GM18951 (cell line): ENCODE results near the gene KLHL42.
"Not testable (repeated sequence)": the region's sequence is repeated elsewhere in the genome, so short reads cannot be mapped to it uniquely, and the experiment has no call there.

Source experiments
- POLR2A ChIP-seq: IDR thresholded peaks from 4 replicates; pipeline ENCODE4 v1.6.1; 2011; ENCODE audit warnings: mild to moderate bottlenecking; ENCODE audit not compliant: insufficient read length, insufficient read depth; ENCODE audit errors: extremely low read depth
- in situ Hi-C: fragments of 300-500 bp; cut with MboI; formaldehyde crosslinking; loops from one replicate; pipeline ENCODE4 v1.12.0; 2022; ENCODE audit warnings: low sequenced_read_pairs, mixed read lengths, inconsistent platforms; ENCODE audit not compliant: unreplicated experiment

Gene KLHL42, protein sequence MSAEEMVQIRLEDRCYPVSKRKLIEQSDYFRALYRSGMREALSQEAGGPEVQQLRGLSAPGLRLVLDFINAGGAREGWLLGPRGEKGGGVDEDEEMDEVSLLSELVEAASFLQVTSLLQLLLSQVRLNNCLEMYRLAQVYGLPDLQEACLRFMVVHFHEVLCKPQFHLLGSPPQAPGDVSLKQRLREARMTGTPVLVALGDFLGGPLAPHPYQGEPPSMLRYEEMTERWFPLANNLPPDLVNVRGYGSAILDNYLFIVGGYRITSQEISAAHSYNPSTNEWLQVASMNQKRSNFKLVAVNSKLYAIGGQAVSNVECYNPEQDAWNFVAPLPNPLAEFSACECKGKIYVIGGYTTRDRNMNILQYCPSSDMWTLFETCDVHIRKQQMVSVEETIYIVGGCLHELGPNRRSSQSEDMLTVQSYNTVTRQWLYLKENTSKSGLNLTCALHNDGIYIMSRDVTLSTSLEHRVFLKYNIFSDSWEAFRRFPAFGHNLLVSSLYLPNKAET

DNA sequence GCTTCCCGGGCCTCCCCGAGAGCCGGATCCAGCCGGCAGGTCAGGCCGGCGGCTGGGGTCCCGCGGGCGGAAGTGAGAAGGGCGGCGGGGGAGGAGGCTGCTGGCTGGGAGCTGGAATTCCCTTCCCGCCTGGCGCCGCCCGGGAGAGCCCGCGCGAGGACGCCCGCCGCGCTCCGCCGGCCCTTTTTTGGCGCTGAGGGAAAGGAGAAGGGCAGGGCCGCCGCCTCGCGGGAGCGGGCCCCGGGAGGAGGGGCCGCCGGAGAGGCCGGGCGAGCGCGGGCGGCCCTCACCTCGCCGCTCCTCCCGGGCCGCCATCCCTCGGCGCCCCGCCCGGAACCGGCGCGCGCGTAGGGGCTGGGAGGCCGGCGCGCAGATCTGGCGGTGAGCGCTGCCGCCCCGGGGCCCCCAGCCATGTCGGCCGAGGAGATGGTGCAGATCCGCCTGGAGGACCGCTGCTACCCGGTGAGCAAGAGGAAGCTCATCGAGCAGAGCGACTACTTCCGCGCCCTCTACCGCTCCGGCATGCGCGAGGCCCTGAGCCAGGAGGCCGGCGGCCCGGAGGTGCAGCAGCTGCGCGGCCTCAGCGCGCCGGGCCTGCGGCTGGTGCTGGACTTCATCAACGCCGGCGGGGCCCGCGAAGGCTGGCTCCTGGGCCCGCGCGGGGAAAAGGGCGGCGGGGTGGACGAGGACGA lies at the start of gene KLHL42, which contains the start of gene MANSC4:
KLHL42 (plus strand) TSS at position 314 of the 692 bp plus-strand sequence; CDS start at position 412, 98 bp downstream.
MANSC4 (minus strand) TSS at position 317 of the 692 bp plus-strand sequence. CDS start 8,960 bp downstream, outside the sequence.
- TF ChIP-seq POLR2A = peak; percentile 62
- in situ Hi-C loops = no loop called here

DNA sequence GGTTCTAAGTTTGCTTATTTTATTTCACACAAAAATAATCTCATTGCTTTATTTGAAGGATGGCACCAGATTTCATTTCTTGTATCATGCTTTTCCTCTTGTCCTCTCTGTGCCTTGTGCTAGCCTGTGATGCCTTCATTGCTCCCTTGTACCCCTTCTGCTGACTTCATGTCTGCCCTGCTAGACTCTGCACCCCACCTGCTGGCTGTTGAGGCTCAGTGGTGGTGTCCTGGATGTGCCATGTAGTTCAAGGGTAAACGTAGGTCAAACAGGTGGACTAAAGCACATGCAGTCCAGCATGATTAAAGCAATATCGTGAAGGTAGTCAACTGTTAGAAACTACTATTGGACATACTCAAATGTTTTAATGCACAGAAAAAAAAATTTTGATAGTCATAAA lies 47.8 kb upstream of the KLHL42 start:
- in situ Hi-C loops = loop anchor here (10.0 kb wide), 1 partner anchor 213 kb away; no protein-coding TSS in a partner anchor
- TF ChIP-seq POLR2A = no peak

DNA sequence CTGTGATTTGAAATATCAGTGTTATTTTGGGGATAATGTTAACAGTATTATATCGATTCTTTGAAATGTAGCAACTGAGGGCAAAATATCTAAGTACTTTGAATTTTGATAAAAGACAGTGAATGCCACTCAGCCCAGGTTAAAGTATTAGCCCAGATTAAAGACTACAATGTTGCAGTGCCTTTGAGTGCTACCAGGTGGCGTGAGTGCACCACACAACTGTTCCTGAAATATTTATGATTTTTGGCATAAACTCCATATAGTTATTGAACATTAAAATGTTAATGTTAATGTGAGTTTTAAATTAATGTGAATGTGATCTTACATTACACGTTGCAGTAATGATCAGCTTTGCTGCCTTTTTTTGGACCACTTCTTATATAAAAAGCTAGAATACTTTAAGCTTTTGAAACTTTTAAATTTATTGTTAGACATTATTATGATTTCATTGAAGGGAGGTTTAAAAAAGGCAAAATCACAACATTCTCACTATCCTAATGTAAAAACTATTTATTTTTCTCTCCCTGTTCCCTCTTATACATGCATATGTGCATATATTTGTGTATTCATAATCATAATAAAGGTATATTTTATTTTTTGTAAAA lies 46.9 kb upstream of the KLHL42 start:
- in situ Hi-C loops = loop anchor here (10.0 kb wide), 1 partner anchor 212 kb away; no protein-coding TSS in a partner anchor
- no peak for TF ChIP-seq POLR2A

DNA sequence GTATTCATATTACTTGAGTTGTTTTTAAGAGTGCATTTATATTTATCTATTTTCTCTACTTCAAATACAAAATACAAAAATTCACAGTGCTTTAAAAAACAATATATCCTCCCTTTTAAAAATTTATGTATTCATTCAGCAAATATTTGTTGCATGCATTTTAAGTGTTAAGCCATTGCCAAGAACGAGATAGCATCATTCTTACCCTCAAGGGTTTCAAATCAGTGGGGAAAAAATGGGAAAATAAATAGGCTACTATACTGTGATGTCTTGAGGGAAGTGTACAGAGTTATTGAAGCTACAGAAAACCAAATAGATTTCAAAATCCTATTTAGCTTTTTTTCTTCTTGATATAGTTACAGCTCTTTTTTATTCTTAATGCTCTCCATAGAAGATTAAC lies 46.2 kb upstream of the KLHL42 start:
- in situ Hi-C loops = loop anchor here (10.0 kb wide), 1 partner anchor 211 kb away; no protein-coding TSS in a partner anchor
- TF ChIP-seq POLR2A = no peak

DNA sequence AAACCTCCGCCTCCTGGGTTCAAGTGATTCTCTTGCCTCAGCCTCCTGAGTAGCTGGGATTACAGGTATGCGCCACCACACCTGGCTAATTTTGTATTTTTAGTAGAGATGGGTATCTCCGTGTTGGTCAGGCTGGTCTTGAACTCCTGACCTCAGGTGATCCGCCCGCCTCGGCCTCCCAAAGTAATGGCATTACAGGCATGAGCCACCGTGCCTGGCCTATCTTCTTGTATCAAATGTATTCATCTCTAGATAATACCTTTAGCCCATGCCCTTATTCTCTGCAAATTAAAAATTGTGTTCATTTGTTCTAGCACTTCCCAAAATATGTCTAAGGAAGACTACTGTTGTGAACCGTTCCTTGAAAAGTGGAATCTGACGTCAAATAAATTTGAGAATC lies 45.7 kb upstream of the KLHL42 start:
- in situ Hi-C loops = loop anchor here (10.0 kb wide), 1 partner anchor 210 kb away; no protein-coding TSS in a partner anchor

DNA sequence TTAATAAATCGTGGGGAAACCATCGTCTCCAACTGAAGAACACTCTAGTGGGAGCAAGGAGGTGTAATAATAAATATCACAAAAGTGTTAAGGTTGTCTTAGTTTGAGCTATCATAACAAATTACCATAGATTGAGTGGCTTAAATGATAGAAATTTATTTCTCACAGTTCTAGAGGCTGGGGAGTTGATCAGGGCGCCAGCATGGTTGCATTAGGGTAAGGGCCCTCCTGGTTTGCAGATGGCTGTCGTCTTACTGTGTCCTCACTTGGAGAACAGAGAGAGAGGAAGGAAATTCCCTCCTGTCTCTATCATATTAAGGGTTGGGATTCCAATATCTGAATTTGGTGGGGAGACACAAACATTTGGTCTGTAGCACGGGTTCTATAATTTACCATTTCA lies 36.4 kb upstream of the KLHL42 start:
- in situ Hi-C loops = no loop called here
- TF ChIP-seq POLR2A = no peak

DNA sequence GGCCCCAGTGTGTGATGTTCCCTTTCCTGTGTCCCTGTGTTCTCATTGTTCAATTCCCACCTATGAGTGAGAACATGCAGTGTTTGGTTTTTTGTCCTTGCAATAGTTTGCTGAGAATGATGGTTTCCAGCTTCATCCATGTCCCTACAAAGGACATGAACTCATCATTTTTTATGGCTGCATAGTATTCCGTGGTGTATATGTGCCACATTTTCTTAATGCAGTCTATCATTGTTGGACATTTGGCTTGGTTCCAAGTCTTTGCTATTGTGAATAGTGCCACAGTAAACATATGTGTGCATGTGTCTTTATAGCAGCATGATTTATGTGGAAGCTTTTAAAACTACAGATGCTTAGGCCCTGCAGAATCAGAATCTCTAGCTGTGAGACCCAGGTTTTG lies 34.3 kb upstream of the KLHL42 start:
- in situ Hi-C loops = not testable (repeated sequence)

DNA sequence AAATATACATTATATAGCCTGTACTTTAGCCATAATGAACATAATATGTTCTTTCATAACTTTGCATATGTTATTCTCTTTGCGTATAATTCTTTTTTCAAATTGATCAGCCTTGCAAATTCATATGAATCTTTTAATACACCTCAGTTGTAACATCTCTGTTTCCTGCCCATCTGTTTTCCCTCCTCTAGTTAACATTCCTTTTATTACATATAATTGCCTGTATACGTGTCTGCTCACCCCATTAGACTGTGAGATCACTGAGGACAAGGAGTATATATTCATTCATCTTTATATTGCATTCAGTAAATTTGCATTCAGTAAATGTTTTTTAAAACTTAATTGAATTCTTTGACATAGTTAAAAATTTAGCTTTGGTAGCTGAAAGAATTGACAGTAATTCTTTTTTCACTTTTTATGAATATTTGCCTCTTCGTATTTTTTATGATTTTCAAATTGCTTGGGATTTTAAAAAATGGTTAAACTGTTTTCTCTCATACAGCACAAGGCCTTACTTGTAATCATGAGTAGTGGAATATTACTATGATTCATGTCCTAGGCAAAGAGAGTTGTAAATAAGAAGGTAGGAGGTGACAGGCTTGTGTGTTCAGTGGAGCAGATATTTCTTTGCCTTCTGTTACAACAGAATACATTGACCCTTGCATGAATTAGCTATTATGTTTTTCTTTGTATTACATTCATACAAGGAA lies 32.8 kb upstream of the KLHL42 start:
- in situ Hi-C loops = no loop called here
- no peak for TF ChIP-seq POLR2A

DNA sequence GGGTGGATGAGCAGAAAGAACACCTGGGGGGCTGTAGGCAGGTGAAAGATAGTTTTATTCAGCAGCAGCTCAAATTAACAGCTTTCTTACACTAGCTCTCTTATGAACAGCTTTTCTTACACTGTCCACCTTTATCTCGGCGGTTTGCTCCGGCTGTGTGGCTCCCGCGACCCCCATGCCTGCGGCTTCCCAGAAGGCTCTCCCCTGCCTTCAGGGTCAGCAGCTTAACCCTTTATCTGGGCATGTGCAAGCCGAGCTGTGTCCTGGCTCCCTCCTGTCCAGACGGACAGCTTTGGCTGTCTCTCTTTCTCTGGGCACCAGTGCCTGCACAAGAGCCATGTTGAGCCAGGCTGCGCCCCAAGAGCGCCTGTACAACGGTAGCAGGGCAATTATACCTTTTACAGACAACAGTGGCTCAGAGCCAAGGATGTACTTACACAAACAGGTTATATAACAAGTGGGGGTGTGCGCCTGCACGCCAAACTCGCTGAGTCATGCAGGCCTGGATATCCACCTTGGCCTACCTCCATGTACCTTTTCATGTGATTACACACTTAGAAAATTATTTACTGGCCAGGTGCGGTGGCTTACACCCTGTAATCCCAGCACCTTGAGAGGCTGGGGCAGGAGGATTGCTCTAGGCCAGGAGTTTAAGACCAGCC lies 28.5 kb upstream of the KLHL42 start:
- in situ Hi-C loops = no loop called here
- no peak for TF ChIP-seq POLR2A

DNA sequence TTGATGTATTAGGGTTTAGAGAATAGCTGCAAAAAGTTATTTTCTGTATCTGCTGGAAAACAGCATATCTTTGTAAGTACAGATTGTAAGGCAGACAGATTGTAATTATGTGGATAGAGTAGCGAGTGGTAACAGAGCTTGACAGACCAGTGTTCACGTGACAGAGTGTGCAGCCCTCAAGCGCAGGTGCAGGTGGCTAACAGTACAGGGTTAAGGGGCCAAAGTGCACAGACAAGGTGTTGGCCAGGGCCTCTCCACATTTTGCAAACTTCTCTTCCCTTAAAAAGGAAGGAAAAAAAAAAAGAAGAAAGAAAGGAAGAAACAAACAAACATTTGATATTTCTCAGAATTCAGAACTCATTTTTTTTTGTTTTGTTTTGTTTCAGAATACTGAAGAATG lies 25.2 kb upstream of the KLHL42 start:
- in situ Hi-C loops = no loop called here
- no peak for TF ChIP-seq POLR2A

DNA sequence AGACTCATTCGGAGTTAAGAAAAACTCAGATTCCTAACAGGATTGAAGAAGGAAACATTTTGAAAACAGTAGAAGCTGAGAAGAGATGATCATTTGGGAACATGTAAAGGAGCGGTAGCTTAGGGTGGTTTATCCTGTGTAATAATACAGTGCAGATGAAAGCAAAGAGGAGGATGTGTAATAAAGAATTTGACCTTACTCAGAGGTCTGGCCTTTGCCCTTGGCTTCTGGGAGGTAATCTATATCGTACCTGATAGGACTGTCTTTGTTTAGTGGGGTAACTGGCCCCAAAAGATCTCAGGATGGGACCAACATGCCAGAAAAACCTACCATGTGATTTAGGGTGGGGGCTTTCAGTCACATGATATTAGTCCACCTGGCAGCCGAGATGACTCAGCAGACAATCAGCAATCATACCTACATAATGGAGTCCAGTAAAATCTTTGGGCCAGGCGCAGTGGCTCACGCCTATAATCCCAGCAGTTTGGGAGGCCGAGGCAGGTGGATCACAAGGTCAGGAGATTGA lies 23.3 kb upstream of the KLHL42 start:
- TF ChIP-seq POLR2A = no peak
- in situ Hi-C loops = no loop called here

DNA sequence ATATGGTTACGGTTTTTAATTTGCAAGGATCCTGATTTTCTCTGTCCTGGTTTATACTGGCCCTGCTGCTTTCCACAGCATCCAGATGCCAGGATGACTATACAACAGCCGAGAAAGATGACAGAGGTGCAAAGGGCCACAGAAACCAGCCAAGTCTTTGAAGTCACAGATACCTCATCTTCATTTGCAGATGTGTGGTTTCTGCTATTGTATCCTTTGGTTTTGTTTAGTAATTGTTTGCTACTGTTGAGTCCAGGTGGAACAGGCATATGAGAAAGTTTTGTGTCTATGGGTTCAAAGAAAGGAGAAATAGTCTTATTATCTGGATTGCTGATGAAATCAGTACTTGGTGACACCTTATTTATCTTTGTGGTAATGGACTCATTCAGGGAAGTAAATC lies 17.3 kb upstream of the KLHL42 start:
- in situ Hi-C loops = no loop called here
- TF ChIP-seq POLR2A = no peak
